Measurements from ENCODE around the gene MGAT5. TPM values are rescaled to one million over a fixed set of nuclear protein-coding genes. Genes with fewer than 3 reads are reported as not detected.

MGAT5 gene
- total RNA-seq, 4 donors from 2014 or later, result 34.1 to 47.5 (median 42.6) TPM

DNA sequence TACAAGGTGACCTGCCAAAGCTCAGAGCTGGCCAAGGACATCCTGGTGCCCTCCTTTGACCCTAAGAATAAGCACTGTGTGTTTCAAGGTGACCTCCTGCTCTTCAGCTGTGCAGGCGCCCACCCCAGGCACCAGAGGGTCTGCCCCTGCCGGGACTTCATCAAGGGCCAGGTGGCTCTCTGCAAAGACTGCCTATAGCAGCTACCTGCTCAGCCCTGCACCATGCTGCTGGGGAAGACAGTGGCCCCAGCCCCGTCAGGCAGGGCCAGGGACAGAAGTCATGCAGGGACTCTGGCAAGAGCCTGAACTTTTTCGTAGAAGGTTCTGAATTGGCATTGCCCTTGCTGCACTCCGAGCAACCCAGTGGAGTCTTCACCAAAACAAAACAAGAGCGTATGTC lies 194.8 kb downstream of the MGAT5 start:
- Histone ChIP-seq H3K27me3 (no peaks in the 10 kb centered on the region), H3K27ac (no peak overlapping the region), H3K4me1 (peaks cover 0 to 10% (median 0%) of the 10 kb centered on the region in 4 donors), H3K36me3 (peaks cover 0 to 54% (median 0%) of the 10 kb centered on the region in 3 donors), H3K4me3 (no peak overlapping the region), H3K9me3 (no peaks in the 10 kb centered on the region)
- 81 to 89% methylated on average over 6 of the region's 6 CpGs for WGBS, 2 donors
- TF ChIP-seq EP300 (IDR thresholded peaks at IDR 0.05) (no peak), POLR2A (IDR thresholded peaks at IDR 0.05) (no peak)
- TF ChIP-seq, protein P1, sequence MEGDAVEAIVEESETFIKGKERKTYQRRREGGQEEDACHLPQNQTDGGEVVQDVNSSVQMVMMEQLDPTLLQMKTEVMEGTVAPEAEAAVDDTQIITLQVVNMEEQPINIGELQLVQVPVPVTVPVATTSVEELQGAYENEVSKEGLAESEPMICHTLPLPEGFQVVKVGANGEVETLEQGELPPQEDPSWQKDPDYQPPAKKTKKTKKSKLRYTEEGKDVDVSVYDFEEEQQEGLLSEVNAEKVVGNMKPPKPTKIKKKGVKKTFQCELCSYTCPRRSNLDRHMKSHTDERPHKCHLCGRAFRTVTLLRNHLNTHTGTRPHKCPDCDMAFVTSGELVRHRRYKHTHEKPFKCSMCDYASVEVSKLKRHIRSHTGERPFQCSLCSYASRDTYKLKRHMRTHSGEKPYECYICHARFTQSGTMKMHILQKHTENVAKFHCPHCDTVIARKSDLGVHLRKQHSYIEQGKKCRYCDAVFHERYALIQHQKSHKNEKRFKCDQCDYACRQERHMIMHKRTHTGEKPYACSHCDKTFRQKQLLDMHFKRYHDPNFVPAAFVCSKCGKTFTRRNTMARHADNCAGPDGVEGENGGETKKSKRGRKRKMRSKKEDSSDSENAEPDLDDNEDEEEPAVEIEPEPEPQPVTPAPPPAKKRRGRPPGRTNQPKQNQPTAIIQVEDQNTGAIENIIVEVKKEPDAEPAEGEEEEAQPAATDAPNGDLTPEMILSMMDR (IDR thresholded peaks at IDR 0.05), result no peak
- DNase-seq (ENCODE audit: low spot score in 2 of 2), result no peak

DNA sequence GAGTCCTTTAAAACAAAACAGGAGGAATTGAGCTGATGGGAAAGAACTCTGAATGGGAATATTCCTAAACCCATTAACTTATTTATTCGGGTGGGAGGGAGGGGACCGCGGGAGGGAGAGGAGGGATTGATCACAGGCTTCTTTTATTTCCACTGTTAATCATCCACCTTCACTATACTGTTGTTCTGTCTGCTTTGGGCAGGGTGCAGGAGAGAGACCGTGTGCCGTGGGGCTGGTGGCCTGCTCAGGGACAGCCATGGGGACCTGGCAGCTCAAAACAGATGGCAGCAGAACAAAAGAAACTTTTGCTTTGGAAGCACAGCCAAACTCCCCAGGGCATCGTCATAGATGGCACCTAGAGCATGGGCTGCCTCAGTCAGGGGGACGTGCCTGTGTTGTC lies 195.3 kb downstream of the MGAT5 start:
- Histone ChIP-seq H3K9me3 (no peaks in the 10 kb centered on the region), H3K36me3 (peaks cover 0 to 54% (median 0%) of the 10 kb centered on the region in 3 donors), H3K4me3 (no peak overlapping the region), H3K27me3 (no peaks in the 10 kb centered on the region), H3K4me1 (peaks cover 0 to 10% (median 0%) of the 10 kb centered on the region in 4 donors), H3K27ac (no peak overlapping the region)
- TF ChIP-seq POLR2A (IDR thresholded peaks at IDR 0.05), result no peak
- TF ChIP-seq, protein P1 (IDR thresholded peaks at IDR 0.05), result no peak
- TF ChIP-seq EP300 (IDR thresholded peaks at IDR 0.05), result no peak
- no peak for DNase-seq (ENCODE audit: low spot score in 2 of 2)
- 78 to 82% methylated on average over 7 of the region's 7 CpGs for WGBS, 2 donors

DNA sequence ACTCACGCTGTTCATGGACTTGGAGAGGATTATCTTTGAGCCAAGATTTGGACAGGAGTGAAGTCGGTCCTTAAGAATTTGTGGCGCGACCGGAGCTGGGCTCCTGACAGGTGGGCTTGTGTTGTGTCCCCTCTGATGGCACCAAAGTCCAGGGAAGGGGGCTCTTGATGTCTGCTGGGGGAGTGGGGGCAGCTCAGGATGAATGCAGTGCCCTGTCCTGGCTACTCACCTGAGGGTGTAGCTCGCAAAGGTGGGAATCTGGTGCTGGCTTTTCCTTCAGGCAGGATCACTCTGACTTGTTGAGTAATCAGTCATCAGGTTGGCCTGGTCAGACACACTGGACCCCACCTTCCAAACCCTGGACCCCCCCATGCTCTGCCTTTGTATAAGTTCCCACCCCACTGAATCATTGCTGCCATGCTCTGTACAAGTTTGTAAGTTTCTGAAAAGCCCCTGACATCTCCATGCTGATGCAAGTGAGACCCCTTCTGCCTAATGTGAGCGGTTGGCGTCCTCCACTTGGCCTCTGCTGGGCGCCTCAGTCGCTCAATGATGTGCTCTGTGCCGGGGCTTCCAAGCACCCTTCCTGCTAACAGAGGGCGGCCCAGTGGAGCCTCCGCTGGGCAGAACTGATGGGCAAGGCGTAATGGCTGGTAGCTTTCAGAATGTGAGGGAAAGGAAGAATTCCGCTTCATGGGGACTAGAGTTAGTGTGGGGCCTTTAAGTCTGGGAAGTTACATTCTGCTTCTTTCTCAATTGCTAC lies 196.1 kb downstream of the MGAT5 start:
- no peak for DNase-seq (ENCODE audit: low spot score in 2 of 2)
- WGBS, 2 donors, result 90 to 91% methylated on average over 15 of the region's 15 CpGs
- Histone ChIP-seq H3K27ac (no peak overlapping the region), H3K27me3 (no peaks in the 10 kb centered on the region), H3K9me3 (no peaks in the 10 kb centered on the region), H3K36me3 (peaks cover 0 to 49% (median 0%) of the 10 kb centered on the region in 3 donors), H3K4me3 (no peak overlapping the region), H3K4me1 (peaks cover 0 to 10% (median 0%) of the 10 kb centered on the region in 4 donors)
- TF ChIP-seq, protein P1 (IDR thresholded peaks at IDR 0.05), result no peak
- no peak for TF ChIP-seq EP300 (IDR thresholded peaks at IDR 0.05)
- TF ChIP-seq POLR2A (IDR thresholded peaks at IDR 0.05), result no peak

DNA sequence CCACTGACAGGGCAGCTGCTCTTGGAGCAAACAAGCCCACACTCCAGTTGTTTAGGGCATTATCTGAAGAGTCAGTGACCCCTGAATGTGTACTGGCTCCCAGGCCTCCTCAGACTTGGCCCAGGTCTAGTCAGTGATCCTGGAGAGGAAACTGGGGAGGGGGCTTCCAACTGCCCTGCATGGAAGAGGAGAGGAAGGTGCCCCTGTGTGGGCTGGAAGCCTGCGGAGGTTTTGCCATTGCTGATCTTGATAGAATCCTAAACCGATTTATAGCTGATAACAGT lies 197.4 kb downstream of the MGAT5 start:
- Histone ChIP-seq H3K27me3 (no peaks in the 10 kb centered on the region), H3K9me3 (no peaks in the 10 kb centered on the region), H3K4me3 (no peak overlapping the region), H3K27ac (no peak overlapping the region), H3K4me1 (peaks cover 0 to 7% (median 0%) of the 10 kb centered on the region in 4 donors), H3K36me3 (peaks cover 0 to 44% (median 0%) of the 10 kb centered on the region in 3 donors)
- TF ChIP-seq EP300 (IDR thresholded peaks at IDR 0.05), result no peak
- TF ChIP-seq, protein P1 (IDR thresholded peaks at IDR 0.05), result no peak
- no peak for TF ChIP-seq POLR2A (IDR thresholded peaks at IDR 0.05)
- no peak for DNase-seq (ENCODE audit: low spot score in 2 of 2)
- 63 to 71% methylated on average over 2 of the region's 2 CpGs for WGBS, 2 donors

DNA sequence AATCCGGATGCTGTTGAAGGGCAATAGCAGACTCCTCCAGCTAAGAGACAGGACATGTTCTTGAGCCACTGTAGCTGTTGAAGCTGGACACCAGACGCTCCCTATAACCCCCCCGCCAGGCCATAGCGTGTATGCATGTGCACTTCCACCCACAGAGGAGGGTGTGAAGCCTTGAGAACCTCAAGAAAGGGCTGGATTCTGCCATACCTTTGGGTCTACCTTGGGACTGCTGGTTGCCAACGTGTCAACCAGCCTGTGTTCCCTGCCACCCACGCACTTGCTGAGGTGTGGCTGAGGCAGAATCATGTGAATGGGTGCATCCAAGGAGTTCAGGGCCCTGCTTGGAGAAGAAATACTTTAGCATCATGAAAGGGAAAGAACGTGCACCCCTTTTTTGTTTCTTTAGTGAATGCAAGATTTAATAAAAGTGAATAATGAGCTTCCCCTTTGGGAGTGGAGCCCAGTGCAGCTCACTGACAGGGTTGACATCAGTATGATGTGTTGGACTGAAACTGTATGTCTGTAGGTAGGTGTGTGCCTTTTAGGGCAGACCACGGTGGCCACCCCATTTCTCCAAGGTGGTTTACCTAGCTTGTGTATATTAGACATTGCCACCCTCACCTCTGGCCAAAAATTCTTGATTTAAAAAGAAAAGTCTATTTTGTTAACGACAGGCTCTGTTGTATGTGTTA lies 198.3 kb downstream of the MGAT5 start:
- TF ChIP-seq POLR2A (IDR thresholded peaks at IDR 0.05), result no peak
- no peak for TF ChIP-seq EP300 (IDR thresholded peaks at IDR 0.05)
- TF ChIP-seq, protein P1 (IDR thresholded peaks at IDR 0.05), result no peak
- WGBS, 2 donors, result 81 to 91% methylated on average over 9 of the region's 9 CpGs
- Histone ChIP-seq H3K4me3 (no peak overlapping the region), H3K27ac (no peak overlapping the region), H3K4me1 (peaks cover 0 to 5% (median 0%) of the 10 kb centered on the region in 4 donors), H3K9me3 (no peaks in the 10 kb centered on the region), H3K36me3 (peaks cover 0 to 39% (median 0%) of the 10 kb centered on the region in 3 donors), H3K27me3 (no peaks in the 10 kb centered on the region)
- DNase-seq (ENCODE audit: low spot score in 2 of 2), result no peak
